ENCODE results near the gene FARP1.

FARP1 gene

DNA sequence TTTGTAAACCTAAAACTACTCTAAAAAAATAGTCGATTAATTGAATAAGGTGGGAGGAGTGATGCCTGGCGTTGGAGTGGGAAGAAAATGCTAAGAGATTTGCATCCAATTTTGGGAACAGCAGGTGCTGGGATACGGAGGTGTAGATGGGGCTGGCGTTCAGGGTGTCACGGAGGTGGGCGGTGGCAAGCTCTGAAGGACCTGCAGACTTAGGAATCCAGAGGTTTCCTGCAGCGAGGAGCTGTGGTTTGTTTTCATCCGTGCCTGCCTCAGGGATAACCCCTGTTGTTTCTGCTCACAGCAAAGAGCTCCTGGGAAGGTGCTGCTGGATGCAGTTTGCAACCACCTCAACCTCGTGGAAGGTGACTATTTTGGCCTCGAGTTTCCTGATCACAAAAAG lies 200.6 kb downstream of the FARP1 start:
- H3K4me3 ChIP-seq (replicated peaks in 1 of 2; ENCODE audit: low read depth in 2 of 2, low read length in 2 of 2) = no peak overlapping the region
- no peak for DNase-seq (ENCODE audit: low read depth in 2 of 2)
- TF ChIP-seq, protein P1, sequence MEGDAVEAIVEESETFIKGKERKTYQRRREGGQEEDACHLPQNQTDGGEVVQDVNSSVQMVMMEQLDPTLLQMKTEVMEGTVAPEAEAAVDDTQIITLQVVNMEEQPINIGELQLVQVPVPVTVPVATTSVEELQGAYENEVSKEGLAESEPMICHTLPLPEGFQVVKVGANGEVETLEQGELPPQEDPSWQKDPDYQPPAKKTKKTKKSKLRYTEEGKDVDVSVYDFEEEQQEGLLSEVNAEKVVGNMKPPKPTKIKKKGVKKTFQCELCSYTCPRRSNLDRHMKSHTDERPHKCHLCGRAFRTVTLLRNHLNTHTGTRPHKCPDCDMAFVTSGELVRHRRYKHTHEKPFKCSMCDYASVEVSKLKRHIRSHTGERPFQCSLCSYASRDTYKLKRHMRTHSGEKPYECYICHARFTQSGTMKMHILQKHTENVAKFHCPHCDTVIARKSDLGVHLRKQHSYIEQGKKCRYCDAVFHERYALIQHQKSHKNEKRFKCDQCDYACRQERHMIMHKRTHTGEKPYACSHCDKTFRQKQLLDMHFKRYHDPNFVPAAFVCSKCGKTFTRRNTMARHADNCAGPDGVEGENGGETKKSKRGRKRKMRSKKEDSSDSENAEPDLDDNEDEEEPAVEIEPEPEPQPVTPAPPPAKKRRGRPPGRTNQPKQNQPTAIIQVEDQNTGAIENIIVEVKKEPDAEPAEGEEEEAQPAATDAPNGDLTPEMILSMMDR (IDR thresholded peaks at IDR 0.05; ENCODE audit: low read depth, low read length) = no peak

DNA sequence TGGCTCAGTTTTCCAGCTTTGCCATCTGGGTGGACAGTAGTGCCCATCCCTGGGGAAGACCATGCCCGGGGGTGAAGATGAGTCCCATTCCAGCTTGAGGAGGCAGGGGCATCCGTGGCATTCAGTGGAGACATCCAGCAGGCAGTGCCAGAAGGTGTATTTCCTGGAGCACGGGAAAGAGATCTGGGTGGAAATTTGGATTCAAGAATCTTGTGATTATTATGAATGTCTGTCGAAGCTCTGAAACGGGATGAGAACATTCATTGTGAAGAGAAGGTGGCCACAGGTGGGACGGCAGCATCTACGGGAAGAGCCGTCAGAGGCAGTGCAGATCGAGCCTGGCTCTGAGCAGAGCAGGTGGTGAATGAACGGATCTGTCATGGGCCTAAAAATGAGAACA lies 201.5 kb downstream of the FARP1 start:
- no peak overlapping the region for H3K4me3 ChIP-seq (replicated peaks in 1 of 2; ENCODE audit: low read depth in 2 of 2, low read length in 2 of 2)
- TF ChIP-seq, protein P1 (IDR thresholded peaks at IDR 0.05; ENCODE audit: low read depth, low read length) = no peak

GRCh38 chr13:98345107-98345935 lies 202.4 kb downstream of the FARP1 start:
- peak in 1 of 2 donors; percentile 18 for DNase-seq (ENCODE audit: low read depth in 2 of 2)
- H3K4me3 ChIP-seq (replicated peaks in 1 of 2; ENCODE audit: low read depth in 2 of 2, low read length in 2 of 2) = no peak overlapping the region
- TF ChIP-seq, protein P1 (IDR thresholded peaks at IDR 0.05; ENCODE audit: low read depth, low read length) = no peak

More for the DNA sequence above, 201.5 kb downstream of the FARP1 start:
- DNase-seq (ENCODE audit: low read depth in 2 of 2) = no peak

- H3K4me3 ChIP-seq (replicated peaks in 1 of 2; ENCODE audit: low read depth in 2 of 2, low read length in 2 of 2) = no peak overlapping the region
- TF ChIP-seq, protein P1 (IDR thresholded peaks at IDR 0.05; ENCODE audit: low read depth, low read length) = no peak
- DNase-seq (ENCODE audit: low read depth in 2 of 2) = no peak
Measured at GRCh38 chr13:98346904-98347636, 204.2 kb downstream of the FARP1 start.

DNA sequence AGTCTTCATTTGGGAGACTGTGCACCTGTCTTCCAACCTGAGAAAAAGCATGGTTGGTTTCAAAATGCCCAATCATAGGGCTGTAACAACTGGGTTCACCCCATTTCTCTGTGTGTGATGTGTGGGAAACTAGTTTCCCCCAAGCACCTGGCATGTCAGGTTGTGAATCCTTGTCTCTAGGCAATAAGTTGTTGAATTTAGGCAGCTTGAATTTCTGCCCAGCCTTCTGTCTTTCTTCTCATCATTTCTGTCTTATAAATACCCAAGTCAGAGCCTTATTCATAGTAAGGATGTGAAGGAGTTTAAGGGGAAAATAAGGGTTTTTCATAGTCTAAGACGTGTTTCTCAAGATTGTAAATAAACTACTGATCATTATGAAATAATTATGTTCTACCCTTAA lies 204.9 kb downstream of the FARP1 start:
- TF ChIP-seq, protein P1 (IDR thresholded peaks at IDR 0.05; ENCODE audit: low read depth, low read length) = no peak
- DNase-seq (ENCODE audit: low read depth in 2 of 2) = no peak
- H3K4me3 ChIP-seq (replicated peaks in 1 of 2; ENCODE audit: low read depth in 2 of 2, low read length in 2 of 2) = no peak overlapping the region

DNA sequence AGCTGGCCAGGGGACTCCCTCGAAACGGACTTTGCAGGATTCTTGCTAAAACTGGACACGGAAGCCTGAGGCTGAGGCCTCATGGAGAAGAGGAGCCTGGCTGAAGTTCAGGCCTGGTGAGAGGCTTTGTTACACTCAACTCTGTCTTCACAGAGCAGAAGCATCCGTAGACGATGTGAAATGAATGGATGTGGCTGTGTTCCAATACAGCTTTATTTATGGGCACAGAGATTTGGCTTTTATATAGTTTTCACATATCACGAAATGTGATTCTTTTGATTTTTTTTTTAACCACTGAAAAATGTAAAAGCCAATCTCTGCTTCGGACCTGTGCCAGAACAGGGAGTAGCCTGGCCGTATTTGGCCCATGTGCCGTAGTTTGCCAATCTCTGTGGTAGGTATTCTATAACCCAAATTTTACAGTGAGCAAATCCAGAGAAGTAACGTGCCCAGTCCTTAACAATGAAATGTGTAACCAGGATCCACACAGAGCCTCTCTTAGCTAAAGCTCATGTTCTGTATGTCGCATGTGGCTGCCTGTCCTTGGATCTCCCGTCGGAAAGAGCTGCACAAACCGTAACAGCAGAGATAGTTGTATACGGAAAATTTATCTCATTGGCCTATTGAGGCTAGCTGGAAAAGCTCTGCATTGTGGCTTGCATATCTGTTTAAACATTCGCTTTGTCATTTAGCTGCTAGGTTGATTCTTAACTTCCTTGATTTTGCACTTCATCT lies 205.7 kb downstream of the FARP1 start:
- TF ChIP-seq, protein P1 (IDR thresholded peaks at IDR 0.05; ENCODE audit: low read depth, low read length) = no peak
- DNase-seq (ENCODE audit: low read depth in 2 of 2) = no peak
- H3K4me3 ChIP-seq (replicated peaks in 1 of 2; ENCODE audit: low read depth in 2 of 2, low read length in 2 of 2) = no peak overlapping the region
